Transverse colon (tissue), 4 donors: ENCODE measurements around the gene DIS3L2.

Experiments
- EP300 ChIP-seq: sonication (generic); formaldehyde crosslinking; IDR thresholded peaks from one replicate; pipeline ENCODE4 v1.6.1; 2017; ENCODE audit warnings: antibody characterized with exemption, low read depth
- POLR2A ChIP-seq: fragments of 450-650 bp; IDR thresholded peaks from one replicate; pipeline ENCODE4 v1.6.1; 2016; ENCODE audit warnings: antibody characterized with exemption, mild to moderate bottlenecking, moderate library complexity
- POLR2AphosphoS5 ChIP-seq, 3 donors: sonication (generic); formaldehyde crosslinking; IDR thresholded peaks; one replicate each; pipeline ENCODE4 v1.6.1; 2016; ENCODE audit warnings: antibody characterized with exemption in 3 of 3
- TF ChIP-seq, protein P1 (sequence below), 5 experiments: fragments of 200-600 bp in 3 of 5; fragments of 450-650 bp in 2 of 5; sonication (generic) in 3 of 5; IDR thresholded peaks; 1 replicate in 2 of 5; 2 replicates in 3 of 5; pipeline ENCODE4 v1.5.1; 2016 to 2017; ENCODE audit warnings: antibody characterized with exemption in 5 of 5, inconsistent platforms in 3 of 5, mild to moderate bottlenecking in 2 of 5, moderate library complexity in 1 of 5

DNA sequence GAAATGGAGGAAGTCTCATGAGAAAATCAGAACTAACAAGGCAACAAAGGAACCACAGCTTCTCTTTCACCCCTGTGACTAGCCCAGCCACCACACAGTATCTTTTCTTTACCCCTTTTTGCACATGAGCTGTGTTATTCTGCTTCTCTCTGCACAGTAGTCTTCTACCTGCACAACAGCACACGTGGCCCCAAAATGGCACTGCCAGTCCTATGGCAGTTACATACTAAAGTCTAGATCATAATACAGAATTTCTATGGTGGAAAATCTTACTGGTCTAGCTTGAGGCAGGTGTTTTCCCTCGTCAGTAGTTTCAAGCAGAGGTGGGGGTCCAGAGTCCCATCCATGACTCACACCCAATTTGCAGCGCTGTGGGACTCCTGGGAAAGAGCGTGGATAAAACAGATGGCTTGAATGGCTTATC is 177.7 kb downstream of the DIS3L2 start:
- TF ChIP-seq POLR2A: no peak
- no peak for TF ChIP-seq POLR2AphosphoS5 (IDR thresholded peaks at IDR 0.05)
- TF ChIP-seq, protein P1, sequence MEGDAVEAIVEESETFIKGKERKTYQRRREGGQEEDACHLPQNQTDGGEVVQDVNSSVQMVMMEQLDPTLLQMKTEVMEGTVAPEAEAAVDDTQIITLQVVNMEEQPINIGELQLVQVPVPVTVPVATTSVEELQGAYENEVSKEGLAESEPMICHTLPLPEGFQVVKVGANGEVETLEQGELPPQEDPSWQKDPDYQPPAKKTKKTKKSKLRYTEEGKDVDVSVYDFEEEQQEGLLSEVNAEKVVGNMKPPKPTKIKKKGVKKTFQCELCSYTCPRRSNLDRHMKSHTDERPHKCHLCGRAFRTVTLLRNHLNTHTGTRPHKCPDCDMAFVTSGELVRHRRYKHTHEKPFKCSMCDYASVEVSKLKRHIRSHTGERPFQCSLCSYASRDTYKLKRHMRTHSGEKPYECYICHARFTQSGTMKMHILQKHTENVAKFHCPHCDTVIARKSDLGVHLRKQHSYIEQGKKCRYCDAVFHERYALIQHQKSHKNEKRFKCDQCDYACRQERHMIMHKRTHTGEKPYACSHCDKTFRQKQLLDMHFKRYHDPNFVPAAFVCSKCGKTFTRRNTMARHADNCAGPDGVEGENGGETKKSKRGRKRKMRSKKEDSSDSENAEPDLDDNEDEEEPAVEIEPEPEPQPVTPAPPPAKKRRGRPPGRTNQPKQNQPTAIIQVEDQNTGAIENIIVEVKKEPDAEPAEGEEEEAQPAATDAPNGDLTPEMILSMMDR (IDR thresholded peaks at IDR 0.05): no peak
- no peak for TF ChIP-seq EP300
